ENCODE data around the gene ARHGEF4. TPM values are rescaled to one million over a fixed set of nuclear protein-coding genes. Genes with fewer than 3 reads are reported as not detected.

The ARHGEF4 gene
- total and polyA plus RNA-seq, 2 experiments from 2014 or later = 26.0 to 82.2 TPM

GRCh38 chr2:130878316-130878715, 41.6 kb downstream of the ARHGEF4 start:
- no peaks in the 10 kb centered on the region for H3K4me1 ChIP-seq (ENCODE audit: low read depth)
- H3K27me3 ChIP-seq = no peaks in the 10 kb centered on the region
- no peak for DNase-seq (ENCODE audit: low read depth in 1 of 2, low spot score in 1 of 2)
- no peak overlapping the region for H3K27ac ChIP-seq
- H3K4me3 ChIP-seq = no peak overlapping the region
- no peaks in the 10 kb centered on the region for H3K36me3 ChIP-seq
- TF ChIP-seq, protein P1, sequence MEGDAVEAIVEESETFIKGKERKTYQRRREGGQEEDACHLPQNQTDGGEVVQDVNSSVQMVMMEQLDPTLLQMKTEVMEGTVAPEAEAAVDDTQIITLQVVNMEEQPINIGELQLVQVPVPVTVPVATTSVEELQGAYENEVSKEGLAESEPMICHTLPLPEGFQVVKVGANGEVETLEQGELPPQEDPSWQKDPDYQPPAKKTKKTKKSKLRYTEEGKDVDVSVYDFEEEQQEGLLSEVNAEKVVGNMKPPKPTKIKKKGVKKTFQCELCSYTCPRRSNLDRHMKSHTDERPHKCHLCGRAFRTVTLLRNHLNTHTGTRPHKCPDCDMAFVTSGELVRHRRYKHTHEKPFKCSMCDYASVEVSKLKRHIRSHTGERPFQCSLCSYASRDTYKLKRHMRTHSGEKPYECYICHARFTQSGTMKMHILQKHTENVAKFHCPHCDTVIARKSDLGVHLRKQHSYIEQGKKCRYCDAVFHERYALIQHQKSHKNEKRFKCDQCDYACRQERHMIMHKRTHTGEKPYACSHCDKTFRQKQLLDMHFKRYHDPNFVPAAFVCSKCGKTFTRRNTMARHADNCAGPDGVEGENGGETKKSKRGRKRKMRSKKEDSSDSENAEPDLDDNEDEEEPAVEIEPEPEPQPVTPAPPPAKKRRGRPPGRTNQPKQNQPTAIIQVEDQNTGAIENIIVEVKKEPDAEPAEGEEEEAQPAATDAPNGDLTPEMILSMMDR (IDR thresholded peaks at IDR 0.05; ENCODE audit: low read depth, low read length) = no peak
- no peaks in the 10 kb centered on the region for H3K9me3 ChIP-seq (ENCODE audit: low read depth)

DNA sequence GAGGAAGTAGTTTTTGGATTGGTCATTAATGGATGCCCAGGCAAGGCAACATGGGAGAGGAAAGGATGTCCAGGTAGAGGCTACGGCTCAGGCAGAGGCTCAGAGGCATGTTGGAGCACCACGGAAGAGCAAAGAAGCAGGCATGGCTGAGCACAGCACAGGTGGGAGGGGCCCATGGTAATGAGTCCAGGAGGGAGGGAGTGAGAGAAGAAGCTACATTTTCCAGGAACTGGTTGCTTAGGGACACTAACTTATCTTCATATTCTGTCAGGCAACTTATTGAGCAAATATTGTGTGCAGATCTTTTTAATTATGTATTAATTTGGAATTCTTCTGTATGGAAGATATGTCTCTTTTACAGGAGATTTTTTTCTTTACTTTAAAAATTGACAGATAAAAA, 42.2 kb downstream of the ARHGEF4 start:
- no peak overlapping the region for H3K27ac ChIP-seq
- no peaks in the 10 kb centered on the region for H3K27me3 ChIP-seq
- TF ChIP-seq, protein P1 (IDR thresholded peaks at IDR 0.05; ENCODE audit: low read depth, low read length) = no peak
- no peak overlapping the region for H3K4me3 ChIP-seq
- no peak for DNase-seq (ENCODE audit: low read depth in 1 of 2, low spot score in 1 of 2)
- no peaks in the 10 kb centered on the region for H3K9me3 ChIP-seq (ENCODE audit: low read depth)
- H3K36me3 ChIP-seq = no peaks in the 10 kb centered on the region
- no peaks in the 10 kb centered on the region for H3K4me1 ChIP-seq (ENCODE audit: low read depth)

- TF ChIP-seq, protein P1 (IDR thresholded peaks at IDR 0.05; ENCODE audit: low read depth, low read length) = no peak
- H3K9me3 ChIP-seq (ENCODE audit: low read depth) = no peaks in the 10 kb centered on the region
- no peak overlapping the region for H3K27ac ChIP-seq
- H3K27me3 ChIP-seq = no peaks in the 10 kb centered on the region
- no peak overlapping the region for H3K4me3 ChIP-seq
- no peaks in the 10 kb centered on the region for H3K36me3 ChIP-seq
- H3K4me1 ChIP-seq (ENCODE audit: low read depth) = no peaks in the 10 kb centered on the region
- DNase-seq (ENCODE audit: low read depth in 1 of 2, low spot score in 1 of 2) = no peak
These were observed 45.5 kb downstream of the ARHGEF4 start for GRCh38 chr2:130882111-130882690.

GRCh38 chr2:130882991-130883390, 46.3 kb downstream of the ARHGEF4 start:
- H3K4me3 ChIP-seq = no peak overlapping the region
- H3K36me3 ChIP-seq = no peaks in the 10 kb centered on the region
- H3K4me1 ChIP-seq (ENCODE audit: low read depth) = no peaks in the 10 kb centered on the region
- H3K27ac ChIP-seq = no peak overlapping the region
- H3K27me3 ChIP-seq = no peaks in the 10 kb centered on the region
- no peaks in the 10 kb centered on the region for H3K9me3 ChIP-seq (ENCODE audit: low read depth)
- DNase-seq (ENCODE audit: low read depth in 1 of 2, low spot score in 1 of 2) = no peak
- TF ChIP-seq, protein P1 (IDR thresholded peaks at IDR 0.05; ENCODE audit: low read depth, low read length) = no peak

DNA sequence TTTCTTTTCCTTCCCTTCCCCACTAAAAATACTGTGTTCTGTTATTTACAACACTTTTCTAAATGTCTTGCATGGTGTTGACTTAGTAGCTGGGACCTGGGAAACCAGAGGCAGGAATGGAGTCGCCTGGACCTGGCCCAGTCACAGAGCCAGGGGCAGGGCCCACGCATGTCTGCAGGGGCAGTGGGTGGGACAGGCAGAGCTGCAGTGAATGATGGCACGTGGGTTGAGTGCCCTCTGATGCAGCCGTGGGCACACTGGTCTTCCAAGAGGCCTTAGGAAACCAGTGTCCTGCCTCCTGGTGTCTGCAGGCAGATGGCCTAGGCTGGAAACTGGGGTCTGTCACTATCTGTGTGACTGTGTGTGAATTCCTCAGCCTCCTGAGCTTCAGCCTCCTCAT, 46.8 kb downstream of the ARHGEF4 start:
- H3K4me1 ChIP-seq (ENCODE audit: low read depth) = no peaks in the 10 kb centered on the region
- H3K9me3 ChIP-seq (ENCODE audit: low read depth) = no peaks in the 10 kb centered on the region
- TF ChIP-seq, protein P1 (IDR thresholded peaks at IDR 0.05; ENCODE audit: low read depth, low read length) = no peak
- H3K27me3 ChIP-seq = no peaks in the 10 kb centered on the region
- no peak overlapping the region for H3K27ac ChIP-seq
- H3K36me3 ChIP-seq = no peaks in the 10 kb centered on the region
- no peak overlapping the region for H3K4me3 ChIP-seq
- DNase-seq (ENCODE audit: low read depth in 1 of 2, low spot score in 1 of 2) = no peak
